GM12878 (cell line): Measurements from ENCODE around the gene RAMP1. TPM values are rescaled to one million over a fixed set of nuclear protein-coding genes. Genes with fewer than 3 reads are reported as not detected.
A peak's percentile ranks its signal among the peaks of the same experiment; 100 is the strongest.

Experiments
- ATAC-seq: fragments of 200-7000 bp; cut with Tn5 transposase; 3 replicates; pipeline ENCODE4 v1.9.1; 2020; ENCODE audit warnings: mild to moderate bottlenecking, moderate library complexity
- BruUV-seq: library from RNA; stranded (reverse); fragments of 400-500 nt; replicated peaks from 2 replicates; lab custom pipeline; 2021; lab: Mats Ljungman, UMichigan
- CTCF ChIA-PET: fragments of 300-600 bp; sonication (Branson Sonifier 250); formaldehyde crosslinking; extraction: SDS; loops from one replicate; lab custom pipeline; 2021; ENCODE audit warnings: inconsistent platforms; lab: Yijun Ruan, JAX
- POLR2A ChIA-PET: fragments of 350-600 bp; formaldehyde crosslinking; extraction: SDS; loops from one replicate; lab custom pipeline; 2021; ENCODE audit warnings: inconsistent platforms; lab: Charles Lee
- RAD21 ChIA-PET: fragments of 300-600 bp; sonication (Branson Sonifier 250); formaldehyde crosslinking; loops from one replicate; lab custom pipeline; 2023; ENCODE audit warnings: antibody characterized with exemption; ENCODE audit not compliant: unreplicated experiment; lab: Charles Lee
- SMC1A ChIA-PET: fragments of 300-600 bp; sonication (Branson Sonifier 250); formaldehyde crosslinking; loops from one replicate; lab custom pipeline; 2023; ENCODE audit not compliant: unreplicated experiment, uncharacterized antibody; lab: Charles Lee
- DNase-seq: peaks from one replicate; pipeline ENCODE4 v3.0.0-alpha.2; 2011; ENCODE audit warnings: low read depth, low spot score
- FAIRE-seq: peaks from 3 replicates; lab custom pipeline; 2011; peaks lifted over from hg19 to GRCh38; lab: Jason Lieb, UNC
- H2AFZ ChIP-seq: 2 replicates; pipeline ENCODE4 v1.6.0; 2011; ENCODE audit warnings: low read depth, low read length, control low read depth; ENCODE audit not compliant: control insufficient read depth
- H3K27ac ChIP-seq: 2 replicates; pipeline ENCODE4 v1.5.1; 2011; ENCODE audit warnings: control low read depth; ENCODE audit not compliant: control insufficient read depth, insufficient read depth
- H3K27me3 ChIP-seq, 2 experiments: replicated peaks in 1 of 2; 2 replicates each; pipeline versions ENCODE4 v1.6.0 to v1.6.1; 2011; ENCODE audit warnings: low read length in 1 of 2; ENCODE audit not compliant: control insufficient read depth in 2 of 2, insufficient read depth in 2 of 2
- H3K36me3 ChIP-seq, 2 experiments: 2 replicates each; pipeline ENCODE4 v1.5.1; 2011; ENCODE audit warnings: low read length in 1 of 2; ENCODE audit not compliant: control insufficient read depth in 2 of 2, insufficient read depth in 2 of 2
- H3K4me1 ChIP-seq: 2 replicates; pipeline ENCODE4 v1.6.1; 2011; ENCODE audit warnings: mild to moderate bottlenecking, low read length, moderate library complexity, mixed read lengths; ENCODE audit not compliant: control insufficient read depth, insufficient read depth
- H3K4me2 ChIP-seq: 2 replicates; pipeline ENCODE4 v1.6.0; 2011; ENCODE audit warnings: control low read depth; ENCODE audit not compliant: control insufficient read depth, insufficient read depth
- H3K4me3 ChIP-seq: fragments of 200-600 bp; sonication (generic); 2 replicates; pipeline ENCODE4 v1.5.1; 2016
- H3K79me2 ChIP-seq: 2 replicates; pipeline ENCODE4 v1.6.0; 2011; ENCODE audit warnings: low read length; ENCODE audit not compliant: control insufficient read depth, insufficient read depth
- H3K9ac ChIP-seq: 2 replicates; pipeline ENCODE4 v1.8.0; 2011; ENCODE audit warnings: low read length, control low read depth, mixed read lengths; ENCODE audit not compliant: control insufficient read depth, insufficient read depth
- H3K9me3 ChIP-seq: replicated peaks from 3 replicates; pipeline ENCODE4 v1.5.1; 2011; ENCODE audit warnings: mild to moderate bottlenecking, low read length; ENCODE audit not compliant: control insufficient read depth, insufficient read depth
- H4K20me1 ChIP-seq: 2 replicates; pipeline ENCODE4 v1.6.0; 2011; ENCODE audit not compliant: control insufficient read depth, insufficient read depth
- BACH1 ChIP-seq: fragments of 450-650 bp; IDR thresholded peaks from 2 replicates; pipeline ENCODE4 v1.6.1; 2017; ENCODE audit warnings: mild to moderate bottlenecking, borderline replicate concordance
- BCL3 ChIP-seq: IDR thresholded peaks from 2 replicates; pipeline ENCODE4 v1.6.1; 2011; ENCODE audit warnings: borderline replicate concordance, low read depth, mild to moderate bottlenecking, moderate library complexity, low read length; ENCODE audit not compliant: insufficient read depth, poor library complexity, severe bottlenecking
- CBFB ChIP-seq: IDR thresholded peaks from 2 replicates; pipeline ENCODE4 v1.6.1; 2016; ENCODE audit warnings: antibody characterized with exemption, low read depth
- CHD2 ChIP-seq: IDR thresholded peaks from 2 replicates; pipeline ENCODE4 v1.6.1; 2011; ENCODE audit warnings: low read depth, low read length, improper control_type of control experiment, borderline replicate concordance
- GATAD2B ChIP-seq: fragments of 450-650 bp; conservative IDR thresholded peaks from 2 replicates; pipeline ENCODE4 v1.6.1; 2017; ENCODE audit warnings: low read depth, mild to moderate bottlenecking, moderate library complexity
- STAT1 ChIP-seq: fragments of 450-650 bp; conservative IDR thresholded peaks from 2 replicates; pipeline ENCODE4 v1.6.1; 2014; ENCODE audit warnings: antibody characterized with exemption, mild to moderate bottlenecking
- ZBTB11 ChIP-seq: fragments of 450-650 bp; formaldehyde crosslinking; IDR thresholded peaks from 2 replicates; pipeline ENCODE4 v1.5.0; 2022; ENCODE audit warnings: mild to moderate bottlenecking, missing genetic modification characterization
- WGBS: methylation state at CpG from one replicate; pipeline ENCODE4 v1.1.6; 2016; ENCODE audit warnings: low lambda C conversion rate; ENCODE audit not compliant: insufficient replicate concordance, insufficient coverage; ENCODE audit errors: missing lambda C conversion rate; 5-methylcytosine and 5-hydroxymethylcytosine counted together
- in situ Hi-C: fragments of 300-500 bp; cut with MboI; formaldehyde crosslinking; loops from 9 replicates; pipeline ENCODE4 v1.14.3; 2018; ENCODE audit warnings: mixed read lengths
- intact Hi-C: fragments of 100-400 bp; cut with micrococcal nuclease; formaldehyde crosslinking; loops from one replicate; pipeline ENCODE4 v1.14.2; 2022; ENCODE audit not compliant: unreplicated experiment
- polyA plus RNA-seq, 11 experiments: library from polyadenylated mRNA; depleted of rRNA in 4 of 11; unstranded in 6 of 11; stranded (reverse) in 5 of 11; fragments of >200 nt; fragmentation: Nextera tagmentation in 4 of 11; fragmentation: Illumina TruSeq in 1 of 11; extraction: Ambion mirVana in 4 of 11; extraction: Trizol in 1 of 11; gene quantifications; 1 replicate in 1 of 11; 2 replicates in 10 of 11; pipeline versions ENCODE4 v1.2.1 to v1.2.3, GENCODE V29; 2011 to 2016; ENCODE audit warnings: inconsistent platforms in 2 of 11, missing spikeins in 2 of 11, low read depth in 1 of 11
- total RNA-seq, 4 experiments: library from RNA; depleted of rRNA in 3 of 4; stranded (reverse); fragments of >200 nt in 3 of 4; fragmentation: Illumina TruSeq in 1 of 4; extraction: Trizol in 1 of 4; gene quantifications; 2 replicates each; pipeline versions ENCODE4 v1.2.1 to v1.2.3, GENCODE V29; 2013 to 2021

Gene RAMP1
- total and polyA plus RNA-seq, 10 of the 15 experiments (the other 5 are each of a cell fraction or from before 2014, with no cell fraction given), result 0.11 to 0.19 (median 0.12) TPM; not detected in 7

GRCh38 chr2:237909075-237909695 lies 49.8 kb downstream of the RAMP1 start:
- H3K79me2 ChIP-seq, result no peaks in the 10 kb centered on the region
- DNase-seq (no peak), FAIRE-seq (no peak), ATAC-seq (no peak)
- no peak overlapping the region for H3K4me2 ChIP-seq
- intact Hi-C loops (no loop called here), in situ Hi-C loops (no loop called here)
- ChIA-PET POLR2A (no interaction called here), RAD21 (no interaction called here), SMC1A (no interaction called here), CTCF (no interaction called here)
- H2AFZ ChIP-seq, result no peak overlapping the region
- no peak overlapping the region for H3K4me3 ChIP-seq
- no peak overlapping the region for H3K9ac ChIP-seq
- no peaks in the 10 kb centered on the region; the same call in 2 of the 3 replicates for H3K9me3 ChIP-seq
- H3K27me3 ChIP-seq, result no peaks in the 10 kb centered on the region; a peak in 1 of 4 replicates
- no peaks in the 10 kb centered on the region for H4K20me1 ChIP-seq
- H3K36me3 ChIP-seq, result no peaks in the 10 kb centered on the region
- peaks cover 15% of the 10 kb centered on the region for H3K4me1 ChIP-seq
- TF ChIP-seq STAT1 (no peak), CBFB (no peak), GATAD2B (no peak)
- 66% methylated on average over 13 of the region's 13 CpGs for WGBS
- BruUV-seq, result no TSS peak
- H3K27ac ChIP-seq, result no peak overlapping the region

GRCh38 chr2:237909801-237910475 lies 50.5 kb downstream of the RAMP1 start:
- Histone ChIP-seq H4K20me1 (no peaks in the 10 kb centered on the region), H3K9ac (no peak overlapping the region), H2AFZ (no peak overlapping the region), H3K4me3 (no peak overlapping the region), H3K36me3 (no peaks in the 10 kb centered on the region), H3K4me2 (no peak overlapping the region), H3K4me1 (peaks cover 8% of the 10 kb centered on the region), H3K27me3 (no peaks in the 10 kb centered on the region; a peak in 1 of 4 replicates), H3K9me3 (no peaks in the 10 kb centered on the region; the same call in 2 of the 3 replicates), H3K79me2 (no peaks in the 10 kb centered on the region), H3K27ac (no peak overlapping the region)
- ChIA-PET RAD21 (no interaction called here), SMC1A (no interaction called here), POLR2A (no interaction called here), CTCF (no interaction called here)
- ATAC-seq, result no peak
- intact Hi-C loops (no loop called here), in situ Hi-C loops (no loop called here)
- TF ChIP-seq ZBTB11, result no peak
- no peak for TF ChIP-seq CHD2
- TF ChIP-seq BCL3, result peak; percentile 73
- no peak for TF ChIP-seq BACH1
- no peak for FAIRE-seq
- no peak for DNase-seq
- BruUV-seq, result no TSS peak
- 82% methylated on average over 14 of the region's 14 CpGs for WGBS
